Loucy (cell line): ENCODE results near the gene IRX5.

Experiments used
- H2AFZ ChIP-seq: fragments of 200-600 bp; sonication (generic); 2 replicates; pipeline ENCODE4 v1.6.0; 2016; ENCODE audit warnings: antibody characterized with exemption, mild to moderate bottlenecking, low read length, moderate library complexity
- H3F3A ChIP-seq: fragments of 200-600 bp; 2 replicates; pipeline ENCODE4 v1.6.0; 2016; ENCODE audit warnings: antibody characterized with exemption, low read depth, mild to moderate bottlenecking
- H3K27me3 ChIP-seq: fragments of 200-600 bp; sonication (generic); 2 replicates; pipeline ENCODE4 v1.6.1; 2014; ENCODE audit warnings: low read length, mild to moderate bottlenecking; ENCODE audit not compliant: insufficient read depth, poor library complexity, severe bottlenecking
- H3K36me3 ChIP-seq: fragments of 200-600 bp; sonication (generic); 2 replicates; pipeline ENCODE4 v1.6.1; 2016; ENCODE audit warnings: low read length; ENCODE audit not compliant: insufficient read depth
- H3K4me1 ChIP-seq: fragments of 200-600 bp; sonication (generic); 2 replicates; pipeline ENCODE4 v1.5.1; 2014; ENCODE audit warnings: low read length, mild to moderate bottlenecking; ENCODE audit not compliant: insufficient read depth, poor library complexity, severe bottlenecking
- H3K4me2 ChIP-seq: fragments of 200-600 bp; sonication (generic); 2 replicates; pipeline ENCODE4 v1.6.0; 2014; ENCODE audit warnings: antibody characterized with exemption, low read length, low read depth, mild to moderate bottlenecking; ENCODE audit not compliant: poor library complexity, severe bottlenecking
- H3K4me3 ChIP-seq: fragments of 200-600 bp; sonication (generic); 2 replicates; pipeline ENCODE4 v1.5.1; 2014; ENCODE audit warnings: low read length, mild to moderate bottlenecking, mixed read lengths; ENCODE audit not compliant: poor library complexity, severe bottlenecking
- H3K79me2 ChIP-seq: fragments of 200-600 bp; sonication (generic); 2 replicates; pipeline ENCODE4 v1.6.1; 2014; ENCODE audit warnings: low read length; ENCODE audit not compliant: insufficient read depth
- H3K9ac ChIP-seq: fragments of 200-600 bp; sonication (generic); 2 replicates; pipeline ENCODE4 v1.6.0; 2014; ENCODE audit warnings: mild to moderate bottlenecking, low read depth, low read length, moderate library complexity; ENCODE audit not compliant: poor library complexity, severe bottlenecking
- H3K9me2 ChIP-seq: fragments of 200-600 bp; sonication (generic); replicated peaks from 2 replicates; pipeline ENCODE4 v1.6.1; 2016; ENCODE audit warnings: low read depth, low read length, mixed read lengths
- H3K9me3 ChIP-seq: fragments of 200-600 bp; sonication (generic); 2 replicates; pipeline ENCODE4 v1.6.1; 2014; ENCODE audit warnings: mild to moderate bottlenecking, antibody characterized with exemption, low read length, low read depth; ENCODE audit not compliant: insufficient read depth
- H4K20me1 ChIP-seq: fragments of 200-600 bp; sonication (generic); 2 replicates; pipeline ENCODE4 v1.6.0; 2014; ENCODE audit warnings: antibody characterized with exemption, low read length, mild to moderate bottlenecking; ENCODE audit not compliant: insufficient read depth, poor library complexity, severe bottlenecking
- EZH2phosphoT487 ChIP-seq: fragments of 200-600 bp; IDR thresholded peaks from 2 replicates; pipeline ENCODE4 v1.6.1; 2018; ENCODE audit warnings: antibody characterized with exemption, mild to moderate bottlenecking, moderate library complexity, borderline replicate concordance
- TF ChIP-seq, protein P1 (sequence below): fragments of 200-600 bp; sonication (generic); conservative IDR thresholded peaks from 2 replicates; pipeline ENCODE4 v1.5.1; 2014; ENCODE audit warnings: mild to moderate bottlenecking, antibody characterized with exemption, low read length

IRX5 gene

DNA sequence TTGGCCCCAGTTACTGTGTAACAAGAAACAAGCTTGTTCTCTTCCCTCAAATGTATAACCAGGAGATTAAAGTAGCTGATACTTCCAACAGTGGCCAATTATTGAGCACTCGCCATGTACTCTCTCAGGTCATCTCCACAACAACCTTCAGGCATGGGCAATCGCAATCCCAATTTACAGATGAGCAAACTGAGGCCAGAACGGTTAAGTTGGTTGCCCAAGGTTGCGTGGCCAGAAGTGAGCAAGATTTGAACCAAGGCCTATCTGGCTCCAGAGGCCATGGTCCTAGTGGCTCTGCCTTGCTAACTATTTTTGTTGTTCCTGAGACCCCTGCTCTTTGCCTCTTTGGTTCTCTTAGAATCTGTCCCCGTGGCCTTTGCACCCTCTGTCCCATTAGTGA is 33.6 kb downstream of the IRX5 start:
- no peak overlapping the region for H3K4me3 ChIP-seq
- no peak overlapping the region for H2AFZ ChIP-seq
- no peaks in the 10 kb centered on the region for H3K79me2 ChIP-seq
- TF ChIP-seq EZH2phosphoT487: no peak
- TF ChIP-seq, protein P1, sequence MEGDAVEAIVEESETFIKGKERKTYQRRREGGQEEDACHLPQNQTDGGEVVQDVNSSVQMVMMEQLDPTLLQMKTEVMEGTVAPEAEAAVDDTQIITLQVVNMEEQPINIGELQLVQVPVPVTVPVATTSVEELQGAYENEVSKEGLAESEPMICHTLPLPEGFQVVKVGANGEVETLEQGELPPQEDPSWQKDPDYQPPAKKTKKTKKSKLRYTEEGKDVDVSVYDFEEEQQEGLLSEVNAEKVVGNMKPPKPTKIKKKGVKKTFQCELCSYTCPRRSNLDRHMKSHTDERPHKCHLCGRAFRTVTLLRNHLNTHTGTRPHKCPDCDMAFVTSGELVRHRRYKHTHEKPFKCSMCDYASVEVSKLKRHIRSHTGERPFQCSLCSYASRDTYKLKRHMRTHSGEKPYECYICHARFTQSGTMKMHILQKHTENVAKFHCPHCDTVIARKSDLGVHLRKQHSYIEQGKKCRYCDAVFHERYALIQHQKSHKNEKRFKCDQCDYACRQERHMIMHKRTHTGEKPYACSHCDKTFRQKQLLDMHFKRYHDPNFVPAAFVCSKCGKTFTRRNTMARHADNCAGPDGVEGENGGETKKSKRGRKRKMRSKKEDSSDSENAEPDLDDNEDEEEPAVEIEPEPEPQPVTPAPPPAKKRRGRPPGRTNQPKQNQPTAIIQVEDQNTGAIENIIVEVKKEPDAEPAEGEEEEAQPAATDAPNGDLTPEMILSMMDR: no peak
- no peak overlapping the region for H3K9ac ChIP-seq
- no peaks in the 10 kb centered on the region for H3K27me3 ChIP-seq
- no peaks in the 10 kb centered on the region for H3K4me1 ChIP-seq
- H4K20me1 ChIP-seq: no peaks in the 10 kb centered on the region
- no peaks in the 10 kb centered on the region for H3F3A ChIP-seq
- H3K9me2 ChIP-seq: no peaks in the 10 kb centered on the region
- H3K36me3 ChIP-seq: no peaks in the 10 kb centered on the region
- no peak overlapping the region for H3K4me2 ChIP-seq
- H3K9me3 ChIP-seq: no peaks in the 10 kb centered on the region

GRCh38 chr16:54965464-54965863 is 34.8 kb downstream of the IRX5 start:
- Histone ChIP-seq H3K9ac (no peak overlapping the region), H4K20me1 (no peaks in the 10 kb centered on the region), H3K27me3 (no peaks in the 10 kb centered on the region), H3K4me1 (no peaks in the 10 kb centered on the region), H3K79me2 (no peaks in the 10 kb centered on the region), H3K36me3 (no peaks in the 10 kb centered on the region), H3F3A (no peaks in the 10 kb centered on the region), H3K4me2 (no peak overlapping the region), H3K4me3 (no peak overlapping the region), H3K9me2 (no peaks in the 10 kb centered on the region), H2AFZ (no peak overlapping the region), H3K9me3 (no peaks in the 10 kb centered on the region)
- TF ChIP-seq EZH2phosphoT487: no peak
- TF ChIP-seq, protein P1: no peak

- H3K9me2 ChIP-seq: no peaks in the 10 kb centered on the region
- H3K9me3 ChIP-seq: no peaks in the 10 kb centered on the region
- no peaks in the 10 kb centered on the region for H4K20me1 ChIP-seq
- H3F3A ChIP-seq: no peaks in the 10 kb centered on the region
- no peak overlapping the region for H3K4me3 ChIP-seq
- H3K4me2 ChIP-seq: no peak overlapping the region
- no peak overlapping the region for H3K9ac ChIP-seq
- peak overlapping the region; percentile 26; the same call in 1 of the 2 replicates for H2AFZ ChIP-seq
- TF ChIP-seq, protein P1: no peak
- TF ChIP-seq EZH2phosphoT487: no peak
- H3K79me2 ChIP-seq: no peaks in the 10 kb centered on the region
- no peaks in the 10 kb centered on the region for H3K27me3 ChIP-seq
- no peaks in the 10 kb centered on the region for H3K4me1 ChIP-seq
- no peaks in the 10 kb centered on the region for H3K36me3 ChIP-seq
Measured at GRCh38 chr16:54968011-54968410, 37.3 kb downstream of the IRX5 start.
